ENCODE results near the gene SOCS3.

Gene SOCS3

DNA sequence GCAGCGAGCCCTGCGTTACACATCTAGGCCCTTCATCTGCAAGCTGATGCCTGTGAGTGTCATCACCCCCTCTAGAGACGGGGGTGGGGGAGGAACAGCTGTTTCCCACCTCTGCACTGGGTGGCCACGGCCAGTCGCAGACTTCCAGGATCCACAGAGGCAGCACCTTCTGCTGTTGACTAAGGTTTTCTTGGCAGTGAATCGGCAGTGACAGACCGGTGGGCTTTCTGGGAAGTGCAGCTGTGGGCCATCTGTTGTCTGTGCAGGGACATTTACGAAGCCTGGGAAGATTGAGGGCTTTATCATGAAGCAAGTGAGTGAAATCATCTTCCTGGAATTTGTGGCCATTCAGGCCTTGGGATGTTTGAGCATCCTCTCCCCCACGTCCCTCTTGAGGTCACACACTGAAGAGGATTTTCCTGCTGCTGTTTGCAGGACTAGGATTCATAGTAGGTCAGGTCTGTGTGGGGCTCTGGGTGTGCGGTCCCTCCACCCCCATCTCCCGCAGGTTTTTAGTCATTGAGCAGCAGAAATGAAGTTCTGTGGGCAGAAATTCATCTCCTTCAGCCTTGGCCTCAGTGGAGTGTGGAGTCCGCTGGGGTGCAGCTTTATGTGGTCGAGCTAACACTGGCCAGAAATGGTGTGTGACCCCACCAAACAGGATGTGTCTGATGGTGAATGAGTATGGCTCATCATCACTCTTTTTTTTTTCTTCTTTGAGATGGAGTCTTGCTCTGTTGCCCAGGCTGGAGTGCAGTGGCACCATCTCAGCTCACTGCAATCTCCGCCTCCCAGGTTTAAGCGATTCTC, 30.6 kb upstream of the SOCS3 start:
- FAIRE-seq, result peak; percentile 69

DNA sequence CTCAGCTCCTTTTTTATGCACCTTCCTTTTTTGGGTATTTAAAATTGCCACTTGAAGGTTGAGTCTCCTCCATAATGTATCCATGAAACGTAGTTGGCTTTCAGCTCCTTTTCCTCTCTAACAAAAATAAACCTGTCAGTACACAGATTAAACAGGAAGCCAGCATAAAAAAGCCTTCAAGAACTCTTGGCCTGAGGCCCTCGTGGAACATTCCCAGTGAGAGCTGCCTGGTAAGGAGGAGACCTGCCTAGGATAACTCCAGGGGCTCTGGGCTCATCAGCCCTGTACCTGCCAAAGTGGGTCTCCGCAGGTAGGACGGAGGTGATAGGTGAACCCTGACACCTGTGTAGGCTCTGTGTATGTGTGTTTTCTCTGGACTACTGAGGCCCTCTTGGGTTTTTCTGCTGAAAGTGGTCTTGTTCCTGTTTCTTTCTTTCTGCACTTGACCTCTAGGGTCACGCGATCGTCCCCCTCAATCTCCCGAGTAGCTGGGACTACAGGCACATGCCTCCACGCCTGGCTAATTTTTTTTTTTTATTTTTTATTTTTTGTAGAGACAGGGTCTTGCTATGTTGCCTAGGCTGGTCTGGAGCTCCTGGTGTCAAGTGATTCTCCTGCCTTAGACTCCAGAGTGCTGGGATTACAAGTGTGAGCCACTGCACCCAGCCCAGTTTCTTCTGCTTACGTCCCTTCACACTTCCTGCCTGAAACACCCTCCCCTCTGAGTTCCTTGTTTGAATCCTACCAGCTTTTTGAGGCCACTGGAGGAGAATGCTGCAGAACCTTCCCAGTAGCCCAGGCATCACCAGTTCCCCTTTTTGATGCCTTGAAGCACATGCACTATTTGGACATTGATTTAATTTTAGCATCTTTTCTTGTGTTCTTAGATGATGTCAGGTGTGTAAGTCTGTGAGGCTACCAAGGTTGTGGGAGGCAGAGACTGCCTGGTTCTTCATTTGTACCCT, 28.4 kb upstream of the SOCS3 start:
- no peak for FAIRE-seq

DNA sequence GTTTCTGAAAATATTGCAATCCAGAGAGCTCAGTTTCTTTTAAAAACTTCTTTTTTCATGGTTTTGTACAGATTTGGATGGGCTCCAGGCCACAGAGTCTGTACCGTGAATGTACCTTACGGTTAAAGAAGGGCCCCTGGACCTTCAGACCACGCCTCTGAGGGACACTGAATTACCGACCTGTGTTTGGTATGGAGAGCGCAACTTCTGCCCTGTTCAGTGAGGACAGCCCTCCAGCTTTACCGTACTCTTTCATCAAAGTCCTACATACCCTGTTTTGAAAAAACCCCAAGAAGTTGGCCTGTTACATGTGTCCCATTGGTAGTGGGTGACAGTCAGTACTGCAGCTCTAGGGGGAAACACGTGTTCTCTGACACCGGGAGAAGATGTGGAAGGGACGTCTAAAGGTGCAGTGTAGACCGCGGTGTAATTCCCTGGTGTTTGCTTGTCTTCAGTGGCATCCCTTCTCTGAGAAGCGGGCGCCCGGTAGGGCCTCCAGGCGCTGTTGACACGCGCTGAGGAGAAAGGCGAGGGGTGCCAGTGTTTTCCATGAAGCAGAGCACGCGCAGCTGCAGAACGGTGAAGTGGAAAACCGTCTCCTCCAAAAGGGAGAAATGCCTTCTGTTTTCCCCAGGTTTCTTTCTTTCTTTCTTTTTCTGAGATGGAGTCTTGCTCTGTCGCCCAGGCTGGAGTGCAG, 24.8 kb upstream of the SOCS3 start:
- no peak for FAIRE-seq

DNA sequence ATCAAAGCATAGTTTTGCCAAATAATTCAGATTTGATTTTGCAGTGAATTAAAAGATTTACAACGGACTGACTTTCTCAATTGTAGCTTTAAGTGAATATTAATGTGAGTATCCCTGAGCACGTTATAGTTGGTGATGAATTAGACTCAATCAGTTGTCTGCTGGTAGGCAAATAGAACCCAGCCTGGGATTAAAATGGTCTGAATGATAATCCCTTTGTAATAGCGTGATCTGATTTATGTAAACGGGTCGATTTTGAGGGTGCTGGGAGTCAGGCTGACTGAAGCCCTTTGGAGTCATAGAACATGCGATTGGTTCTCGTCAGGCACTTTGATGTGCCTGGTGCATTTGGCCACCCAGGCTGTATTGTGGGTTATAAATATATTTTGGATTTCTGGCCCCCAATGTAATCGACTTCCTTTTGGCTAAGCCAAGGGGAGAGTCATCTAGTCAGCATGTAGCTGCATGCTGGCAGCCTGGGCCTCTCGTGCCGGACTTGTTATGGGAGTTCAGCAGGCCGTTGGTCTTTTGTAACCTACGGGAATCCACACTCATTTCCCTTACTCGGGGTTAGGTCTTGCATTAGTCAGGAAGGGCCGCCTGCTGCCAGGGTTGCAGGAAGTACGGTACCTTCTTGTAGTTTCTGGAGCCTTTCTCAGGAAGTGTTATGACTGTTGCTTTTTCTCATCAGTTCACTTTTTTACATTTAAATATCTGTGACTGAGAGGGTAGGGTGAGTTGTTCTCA, 24.0 kb upstream of the SOCS3 start:
- no peak for FAIRE-seq

DNA sequence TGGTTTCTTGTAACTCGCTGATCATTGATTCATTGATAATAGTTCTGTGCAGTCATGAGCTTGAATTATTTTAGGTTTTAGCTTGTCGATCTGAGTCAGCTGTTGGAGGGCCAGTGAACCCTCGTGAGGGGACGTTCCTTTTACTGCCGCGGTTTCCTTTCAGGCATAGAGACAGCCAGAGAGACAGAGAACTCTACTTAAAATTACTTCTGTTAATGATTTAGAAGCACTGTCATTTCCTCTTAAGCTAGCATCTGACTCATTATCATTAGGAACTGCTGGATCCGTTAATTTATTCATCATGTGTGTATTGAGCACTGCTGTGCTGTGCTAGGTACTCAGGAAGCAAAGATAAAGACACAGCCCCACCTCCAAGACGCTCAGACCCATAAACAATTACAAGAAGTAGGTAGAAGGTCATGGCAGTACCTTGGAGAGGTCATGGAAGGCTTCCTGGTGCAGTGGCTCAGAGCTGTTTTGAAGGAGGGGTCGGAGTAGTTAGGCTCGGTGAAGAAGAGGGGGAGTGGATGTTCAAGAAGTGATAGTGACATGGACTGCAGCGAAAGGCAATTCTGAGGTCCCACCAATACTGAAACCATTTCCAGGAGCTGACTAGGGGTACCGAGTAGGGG, 21.8 kb upstream of the SOCS3 start:
- no peak for FAIRE-seq

DNA sequence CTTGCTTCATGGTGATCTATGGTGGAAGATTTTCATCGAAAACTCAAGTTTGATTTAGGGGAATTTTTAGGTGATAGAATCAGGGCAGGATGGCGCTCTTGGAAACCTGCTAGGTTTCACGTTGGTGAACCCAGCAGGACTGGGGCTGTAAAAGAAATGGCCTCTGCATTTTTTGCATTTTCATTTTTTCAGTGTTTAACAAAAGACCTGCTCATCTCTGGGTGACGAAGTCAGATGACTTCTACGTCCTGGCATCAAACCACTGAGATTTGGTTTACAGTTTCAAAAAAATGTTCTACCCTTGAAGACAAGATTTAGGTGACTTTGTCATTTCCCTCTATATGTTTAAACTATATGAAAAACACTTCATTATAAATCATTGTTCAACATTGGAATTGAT, 20.5 kb upstream of the SOCS3 start:
- FAIRE-seq, result no peak

DNA sequence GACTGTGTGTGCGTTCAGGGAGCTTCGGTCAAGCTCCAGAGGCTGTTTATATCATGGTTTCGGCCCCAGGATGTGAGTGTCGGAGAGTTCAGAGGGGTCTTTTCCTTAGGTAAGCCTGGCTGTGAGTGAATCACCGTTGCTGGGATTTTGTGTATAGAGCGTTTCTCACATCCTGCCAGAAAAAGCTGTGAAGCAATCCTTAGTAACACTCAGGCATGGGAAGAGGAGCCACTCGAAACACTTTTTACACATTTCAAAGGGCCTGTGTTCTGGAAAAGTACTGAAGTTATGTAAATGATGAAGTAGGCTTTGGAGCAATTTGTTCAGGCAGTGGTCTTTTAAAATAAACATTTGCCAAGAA, 19.2 kb upstream of the SOCS3 start:
- no peak for FAIRE-seq

DNA sequence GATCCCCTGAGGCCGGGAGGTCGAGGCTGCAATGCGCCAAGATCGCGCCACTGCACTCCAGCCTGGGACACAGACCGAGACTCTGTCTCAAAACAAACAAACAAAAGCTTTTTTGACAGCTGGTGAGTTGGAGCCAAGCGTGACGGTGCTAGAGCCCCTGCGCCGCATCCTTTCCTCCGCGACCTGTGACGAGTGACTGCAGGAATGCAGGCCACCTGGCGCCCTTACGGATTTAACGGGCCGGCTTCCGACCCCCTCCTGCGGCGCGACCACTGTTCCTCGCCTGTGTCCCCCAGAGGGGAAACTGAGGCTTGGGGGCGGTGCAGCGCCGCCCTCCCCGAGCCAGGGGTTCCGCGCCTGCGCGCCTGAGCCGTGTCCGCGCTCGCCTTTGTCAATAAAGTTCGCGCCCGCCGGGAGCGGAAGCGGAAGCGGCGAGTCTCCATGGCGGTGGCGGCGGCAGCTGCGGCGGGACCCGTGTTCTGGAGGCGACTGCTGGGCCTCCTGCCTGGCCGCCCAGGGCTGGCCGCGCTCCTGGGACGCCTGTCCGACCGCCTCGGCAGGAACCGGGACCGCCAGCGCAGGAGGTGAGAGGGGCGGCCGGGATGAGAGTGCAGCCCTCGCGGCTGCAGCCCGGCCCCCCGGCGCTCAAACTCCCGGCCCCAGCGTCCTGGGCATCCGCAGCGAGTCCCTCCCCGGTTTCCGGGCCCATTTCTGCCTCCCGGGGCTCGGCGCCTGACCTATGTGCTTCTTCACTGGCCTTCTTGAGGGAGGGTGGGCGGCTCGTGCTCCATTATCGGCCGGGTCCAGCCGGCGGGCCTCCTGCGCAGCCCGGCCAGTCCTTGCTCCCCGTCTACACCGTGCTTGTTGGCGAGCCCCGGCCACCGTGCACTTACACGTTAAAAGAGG, 18.6 kb upstream of the SOCS3 start, which contains the start of gene PGS1:
PGS1 (plus strand) TSS at position 425 of the 906 bp plus-strand sequence; CDS start at position 442, 17 bp downstream.
- no peak for FAIRE-seq

DNA sequence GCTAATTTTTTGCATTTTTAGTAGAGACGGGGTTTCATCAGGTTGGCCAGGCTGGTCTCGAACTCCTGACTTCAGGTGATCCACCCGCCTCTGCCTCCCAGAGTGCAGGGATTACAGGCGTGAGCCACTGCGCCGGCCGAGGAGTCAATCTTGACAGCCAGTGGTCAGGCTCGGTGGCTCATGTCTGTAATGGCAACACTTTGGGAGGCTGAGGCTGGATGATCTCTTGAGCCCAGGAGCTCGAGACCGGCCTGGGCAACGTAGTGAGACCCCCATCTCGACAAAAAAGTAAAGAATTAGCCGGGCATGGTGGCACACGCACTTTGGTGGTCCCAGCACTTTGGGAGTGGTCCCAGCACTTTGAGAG, 18.0 kb upstream of the SOCS3 start:
- FAIRE-seq, result no peak

DNA sequence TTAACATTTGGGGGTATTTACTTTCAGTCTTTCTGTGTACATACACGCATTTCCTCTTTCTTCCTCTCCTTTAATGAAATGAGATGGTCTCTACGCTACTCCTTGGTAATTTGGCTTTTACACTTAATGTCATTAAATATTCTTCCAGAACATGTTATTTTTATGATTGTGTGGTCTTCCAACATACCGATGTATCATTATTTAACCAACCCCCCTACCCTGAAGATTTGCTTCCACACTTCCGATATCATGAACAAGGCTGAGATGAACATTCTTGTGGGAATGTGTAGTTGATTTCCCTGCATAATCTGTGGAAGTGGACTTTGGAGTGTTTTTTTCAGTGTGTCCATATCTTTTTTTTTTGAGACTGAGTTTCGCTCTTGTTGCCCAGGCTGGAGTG, 16.3 kb upstream of the SOCS3 start:
- FAIRE-seq, result no peak

DNA sequence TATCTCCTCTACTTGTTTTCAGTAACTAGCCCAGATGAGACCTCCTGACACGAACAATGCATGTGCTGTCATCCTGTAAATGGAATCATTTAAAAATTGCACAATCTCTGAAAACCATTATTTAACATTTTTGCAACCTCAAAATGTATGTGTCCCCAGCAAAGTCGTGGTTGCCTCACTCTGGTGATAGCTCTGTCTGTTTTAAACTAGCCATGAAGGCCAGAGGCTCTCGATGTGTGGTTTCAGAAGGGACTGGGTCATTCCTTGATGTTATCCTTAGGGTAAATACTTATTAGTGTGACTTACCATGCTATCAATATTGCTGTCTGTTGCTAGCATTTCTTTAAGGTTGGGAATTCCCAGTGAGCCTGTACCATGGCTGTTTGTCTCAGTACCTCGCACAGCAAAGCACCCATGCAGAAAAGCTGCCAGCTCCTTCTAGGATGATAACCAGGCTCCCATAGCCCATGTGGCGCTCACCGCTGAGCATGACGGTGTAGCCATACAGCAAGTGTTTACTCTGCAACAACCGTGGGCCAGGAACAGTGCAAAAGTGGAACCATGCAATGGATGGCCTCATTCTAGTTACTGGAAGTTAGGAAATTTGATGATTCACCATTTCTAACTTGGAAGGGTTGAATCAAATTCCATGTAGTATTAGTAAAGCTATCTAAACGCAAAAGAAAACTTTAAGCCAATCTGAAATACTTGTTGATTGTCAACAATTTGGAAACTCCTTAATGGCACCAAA, 15.7 kb upstream of the SOCS3 start:
- FAIRE-seq, result no peak

DNA sequence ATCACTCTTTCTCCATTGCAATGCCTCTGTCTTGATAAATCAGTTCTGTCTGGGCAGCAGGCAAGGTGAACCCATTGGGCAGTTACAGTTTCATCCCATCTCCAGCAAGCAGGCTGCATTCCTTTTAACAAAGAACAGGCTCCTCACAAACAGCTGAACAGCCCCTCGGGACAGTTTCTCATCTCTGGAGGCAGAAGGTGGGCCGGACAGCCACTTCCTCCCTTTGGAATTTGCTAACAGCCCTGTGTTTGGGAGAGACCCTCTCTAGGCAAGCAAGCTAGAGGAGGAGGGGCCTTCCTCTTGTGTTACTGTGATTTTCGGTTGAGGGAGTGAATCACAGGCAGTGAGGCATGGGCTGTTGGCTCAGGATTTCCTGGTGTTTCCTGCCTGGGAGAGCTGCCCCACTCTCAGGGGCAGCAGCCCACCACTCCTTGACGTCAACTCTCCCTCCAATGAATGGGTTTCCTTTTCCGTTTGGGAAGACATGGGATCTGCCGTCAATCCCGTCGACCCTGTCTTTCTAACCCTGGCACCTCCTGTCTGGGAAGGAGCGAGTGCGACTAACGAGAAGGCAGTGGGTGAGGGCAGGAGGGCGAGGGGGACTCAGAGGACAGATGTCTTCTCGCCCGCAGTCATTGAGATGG, 14.9 kb upstream of the SOCS3 start:
- FAIRE-seq, result no peak

DNA sequence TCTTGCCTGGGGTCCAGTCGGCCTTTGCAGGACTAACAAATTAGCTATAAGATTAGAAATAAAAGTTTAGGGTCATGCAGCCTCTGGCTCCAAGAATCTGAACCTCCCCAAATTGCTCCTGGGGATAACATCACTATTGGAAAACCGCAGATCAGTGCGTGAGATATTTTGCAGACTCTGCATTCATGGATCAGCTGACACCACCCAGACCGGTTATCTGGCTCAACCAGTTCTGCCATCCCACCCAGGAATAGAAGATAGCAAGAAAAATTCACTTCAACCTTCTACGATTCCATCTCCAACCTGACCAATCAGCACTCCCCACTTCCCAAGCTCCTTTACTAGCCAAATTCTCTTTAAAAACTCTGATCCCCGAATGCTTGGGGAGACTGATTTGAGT, 14.3 kb upstream of the SOCS3 start:
- FAIRE-seq, result no peak

DNA sequence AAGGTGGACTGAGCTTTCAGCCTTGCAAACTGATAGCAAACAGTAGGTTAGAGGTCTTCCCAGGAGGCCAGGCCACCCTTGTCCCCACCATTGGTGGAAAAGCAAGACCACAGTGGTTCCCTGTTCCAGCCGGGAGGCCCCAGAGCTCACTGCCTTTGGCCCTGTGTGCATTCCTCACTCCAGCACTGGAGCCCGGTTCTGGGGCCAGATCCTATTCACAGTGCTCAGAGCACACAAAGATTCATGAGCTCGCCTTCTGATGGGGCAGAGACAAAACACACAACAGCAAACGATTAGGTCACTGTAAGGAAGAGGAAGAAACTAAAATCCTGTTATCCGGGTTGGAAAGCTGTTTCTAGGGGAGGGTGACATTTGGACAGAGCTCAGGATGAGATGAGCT, 13.0 kb upstream of the SOCS3 start:
- FAIRE-seq, result no peak

DNA sequence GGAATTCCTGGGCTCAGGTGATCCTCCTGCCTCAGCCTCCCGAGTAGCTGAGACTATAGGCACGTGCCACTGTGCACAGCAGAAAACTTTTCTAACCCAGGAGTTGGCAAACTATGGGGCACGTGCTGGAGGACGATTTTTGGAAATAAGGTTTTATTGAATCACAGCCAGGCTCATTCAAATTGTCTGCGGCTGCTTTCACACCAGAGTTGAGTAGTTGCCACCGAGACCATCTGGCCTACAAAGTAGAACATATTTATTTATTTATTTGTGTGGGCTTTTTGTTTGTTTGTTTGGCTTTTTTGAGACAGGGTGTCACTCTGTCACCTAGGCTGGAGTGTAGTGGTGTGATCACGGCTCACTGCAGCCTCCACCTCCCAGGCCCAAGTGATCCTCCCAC, 11.2 kb upstream of the SOCS3 start:
- FAIRE-seq, result no peak

DNA sequence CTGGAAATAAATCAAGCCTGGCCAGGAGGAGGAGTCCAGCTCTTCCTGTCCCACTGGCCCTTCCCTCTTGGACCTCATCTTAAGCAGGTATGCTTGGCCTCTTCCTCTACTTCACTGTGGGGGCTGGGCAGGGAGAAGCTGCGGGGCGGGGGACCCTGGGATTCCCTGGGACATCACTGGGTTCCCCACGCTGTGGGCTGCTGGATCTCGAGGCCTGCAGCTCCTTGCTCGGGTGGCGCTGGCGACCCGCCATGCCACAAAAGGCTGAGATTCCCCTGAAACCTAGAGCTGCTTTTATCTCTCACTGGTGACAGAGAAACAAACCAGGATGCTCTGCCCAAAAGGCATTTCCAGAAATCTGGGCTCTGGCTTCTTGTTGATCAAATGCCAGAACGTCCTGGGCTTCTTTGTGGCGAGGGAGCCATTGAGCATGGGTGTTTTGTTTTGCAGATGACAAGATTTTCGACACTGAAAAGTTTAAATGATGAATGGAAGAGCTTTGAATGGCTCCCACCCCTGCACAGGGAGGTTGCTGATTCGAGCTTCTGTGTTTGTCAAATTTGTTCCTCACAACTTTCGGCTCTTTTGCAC, 10.0 kb upstream of the SOCS3 start:
- no peak for FAIRE-seq

DNA sequence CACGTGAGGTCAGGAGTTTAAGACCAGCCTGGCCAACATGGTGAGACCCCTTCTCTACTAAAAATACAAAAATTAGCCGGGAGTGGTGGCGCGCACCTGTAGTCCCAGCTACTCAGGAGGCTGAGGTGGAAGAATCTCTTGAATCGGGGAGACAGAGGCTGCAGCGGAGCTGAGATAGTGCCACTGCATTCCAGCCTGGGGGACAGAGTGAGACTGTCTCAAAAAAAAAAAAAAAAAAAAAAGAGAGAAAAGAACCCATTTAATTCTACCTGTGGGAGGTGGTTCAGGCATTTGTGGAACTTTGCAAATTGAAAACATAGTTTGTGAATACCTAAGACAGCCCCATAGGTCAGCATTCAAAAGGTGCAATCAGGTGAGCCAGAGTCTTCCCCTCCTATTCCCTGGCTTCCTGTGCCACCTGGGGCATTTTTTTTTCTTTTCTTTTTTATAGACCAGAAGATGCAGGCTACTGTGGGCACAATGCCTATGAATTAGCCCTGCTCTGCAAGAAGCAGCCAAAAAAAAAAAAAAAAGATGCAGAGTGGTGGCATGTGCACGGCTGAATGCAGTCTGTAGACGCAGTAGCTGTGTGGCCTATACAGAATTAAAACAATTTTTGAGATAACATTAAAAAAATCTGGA, 9.1 kb upstream of the SOCS3 start:
- no peak for FAIRE-seq

DNA sequence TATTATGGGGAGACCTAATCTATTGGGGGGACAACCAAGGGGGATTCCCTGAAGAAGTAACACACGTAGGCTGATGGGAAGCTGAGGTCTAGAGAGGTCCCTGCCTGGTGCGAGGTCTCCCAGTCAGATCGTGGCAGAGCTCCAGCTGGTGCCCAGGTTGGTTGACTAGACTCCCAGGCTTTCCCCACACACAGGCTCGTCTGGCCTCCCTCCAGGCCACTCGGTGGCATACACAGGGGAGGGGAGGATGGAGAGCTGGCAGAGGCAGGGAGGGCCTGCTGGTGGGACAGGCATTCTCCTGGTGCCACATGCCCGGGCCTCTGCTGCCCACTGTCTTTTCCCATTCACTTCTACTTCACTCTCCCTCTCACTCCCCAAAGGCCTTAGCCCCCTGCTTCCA, 8.5 kb upstream of the SOCS3 start:
- no peak for FAIRE-seq

DNA sequence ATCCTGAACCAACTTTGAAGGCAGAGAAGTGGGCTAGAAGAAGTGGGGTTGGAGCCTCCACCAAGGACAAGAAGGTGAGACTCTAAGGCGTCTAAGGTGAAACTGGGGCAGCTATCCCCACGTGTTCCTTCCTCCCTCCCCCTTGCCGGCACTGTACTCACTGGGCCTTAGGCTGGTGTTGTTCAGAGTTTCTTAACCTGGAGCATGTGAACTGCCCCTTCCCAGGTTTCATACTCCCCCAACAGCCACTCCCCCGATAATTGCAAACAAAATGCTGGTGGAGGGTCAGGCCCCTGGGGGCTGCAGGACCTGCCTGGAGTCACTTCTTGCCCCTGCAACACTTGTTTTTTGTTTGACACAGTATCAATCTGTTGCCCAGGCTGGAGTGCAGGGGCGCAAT, 7.3 kb upstream of the SOCS3 start:
- FAIRE-seq, result no peak

Measured in endometrium (tissue), 2 donors.